Panc1 (cell line): ENCODE measurements around the gene CCDC39. TPM values are rescaled to one million over a fixed set of nuclear protein-coding genes. Genes with fewer than 3 reads are reported as not detected.

Experiments used
- ATAC-seq: fragments of 200-7000 bp; cut with Tn5 transposase; 2 replicates; pipeline ENCODE4 v1.9.1; 2020; ENCODE audit warnings: mild to moderate bottlenecking, moderate library complexity
- BruUV-seq: library from RNA; stranded (reverse); fragments of 400-500 nt; replicated peaks from 2 replicates; lab custom pipeline; 2021; lab: Mats Ljungman, UMichigan
- CTCF ChIA-PET: fragments of 300-600 bp; sonication (Branson Sonifier 250); formaldehyde crosslinking; loops from one replicate; lab custom pipeline; 2022; ENCODE audit warnings: antibody characterized with exemption; lab: Charles Lee
- POLR2A ChIA-PET: fragments of 300-600 bp; sonication (Branson Sonifier 250); formaldehyde crosslinking; loops from one replicate; lab custom pipeline; 2022; ENCODE audit warnings: antibody characterized with exemption; lab: Charles Lee
- DNase-seq: peaks from one replicate; pipeline ENCODE4 v3.0.0-alpha.2; 2010; ENCODE audit warnings: low read depth, low spot score
- H3K27ac ChIP-seq: 2 replicates; pipeline ENCODE4 v1.5.1; 2011; ENCODE audit warnings: mild to moderate bottlenecking, low read length, inconsistent platforms
- H3K27me3 ChIP-seq: fragments of 200-500 bp; sonication (Bioruptor generic); 2 replicates; pipeline ENCODE4 v1.6.0; 2014; ENCODE audit warnings: low read length, inconsistent platforms; ENCODE audit not compliant: control insufficient read depth, insufficient read depth
- H3K36me3 ChIP-seq: fragments of 200-500 bp; sonication (Bioruptor generic); 2 replicates; pipeline ENCODE4 v1.5.1; 2014; ENCODE audit warnings: inconsistent platforms, mild to moderate bottlenecking, low read length, moderate library complexity; ENCODE audit not compliant: control insufficient read depth, insufficient read depth
- H3K4me1 ChIP-seq: 2 replicates; pipeline ENCODE4 v1.5.1; 2011; ENCODE audit warnings: inconsistent platforms, mild to moderate bottlenecking, low read length, moderate library complexity; ENCODE audit not compliant: control insufficient read depth, insufficient read depth
- H3K4me3 ChIP-seq, 2 experiments: 2 replicates each; pipeline ENCODE4 v1.5.1; 2011 to 2012; ENCODE audit warnings: low read depth in 2 of 2, low read length in 2 of 2, mild to moderate bottlenecking in 2 of 2, inconsistent platforms in 1 of 2, moderate library complexity in 1 of 2
- H3K9me3 ChIP-seq: fragments of 200-500 bp; sonication (Bioruptor generic); 2 replicates; pipeline ENCODE4 v1.5.1; 2014; ENCODE audit warnings: low read depth, mild to moderate bottlenecking, inconsistent platforms, low read length, moderate library complexity; ENCODE audit not compliant: control insufficient read depth, insufficient read depth
- CTCF ChIP-seq: fragments of 450-650 bp; IDR thresholded peaks from 2 replicates; pipeline ENCODE4 v1.5.1; 2017; ENCODE audit warnings: mild to moderate bottlenecking
- POLR2AphosphoS5 ChIP-seq: IDR thresholded peaks from 2 replicates; pipeline ENCODE4 v1.6.1; 2012; ENCODE audit warnings: mild to moderate bottlenecking, low read depth, low read length, moderate library complexity
- REST ChIP-seq, 2 experiments: IDR thresholded peaks; 2 replicates each; pipeline ENCODE4 v1.6.1; 2011 to 2012; ENCODE audit warnings: low read depth in 2 of 2, control low read depth in 1 of 2, low read length in 1 of 2, mild to moderate bottlenecking in 1 of 2, moderate library complexity in 1 of 2; ENCODE audit not compliant: insufficient read depth in 1 of 2
- SIN3A ChIP-seq: IDR thresholded peaks from 2 replicates; pipeline ENCODE4 v1.6.1; 2012; ENCODE audit warnings: low read depth, mild to moderate bottlenecking, low read length, moderate library complexity, borderline replicate concordance; ENCODE audit not compliant: insufficient read depth
- TCF7L2 ChIP-seq: IDR thresholded peaks from 2 replicates; pipeline ENCODE4 v1.6.1; 2011; ENCODE audit warnings: mild to moderate bottlenecking, low read depth, low read length, inconsistent platforms
- in situ Hi-C: cut with HindIII; loops from 2 replicates; pipeline ENCODE4 v1.10.0; 2016; ENCODE audit warnings: low sequenced_read_pairs, low pct_unique_long_range_greater_than_20kb
- intact Hi-C: fragments of 100-400 bp; cut with micrococcal nuclease; formaldehyde crosslinking; loops from one replicate; pipeline ENCODE4 v1.10.0; 2022; ENCODE audit not compliant: unreplicated experiment
- total RNA-seq: library from RNA; stranded (reverse); gene quantifications from one replicate; pipeline ENCODE4 v1.2.1, GENCODE V29; 2021; ENCODE audit not compliant: unreplicated experiment

Gene CCDC39
- total RNA-seq, 1 experiment from 2014 or later, result not detected

GRCh38 chr3:180600473-180600872, 78.8 kb downstream of the CCDC39 start:
- H3K4me3 ChIP-seq, result no peak overlapping the region
- intact Hi-C loops (no loop called here), in situ Hi-C loops (no loop called here)
- H3K4me1 ChIP-seq, result peaks cover 9% of the 10 kb centered on the region; the same call in 1 of the 2 replicates
- TF ChIP-seq REST (IDR thresholded peaks at IDR 0.05; ENCODE audit: insufficient read depth in 1 of 2, low read depth in 2 of 2, low read length in 1 of 2) (no peak), TCF7L2 (no peak), CTCF (no peak), SIN3A (no peak), POLR2AphosphoS5 (no peak)
- no peak for DNase-seq
- no peak overlapping the region for H3K27ac ChIP-seq
- ChIA-PET POLR2A (no interaction called here), CTCF (no interaction called here)
- H3K36me3 ChIP-seq, result peaks cover 15% of the 10 kb centered on the region
- no peak for ATAC-seq
- H3K9me3 ChIP-seq, result no peaks in the 10 kb centered on the region
- BruUV-seq, result no TSS peak
- H3K27me3 ChIP-seq, result no peaks in the 10 kb centered on the region

- H3K4me3 ChIP-seq, result no peak overlapping the region
- H3K9me3 ChIP-seq, result no peaks in the 10 kb centered on the region
- no peak for ATAC-seq
- no peak overlapping the region for H3K27ac ChIP-seq
- ChIA-PET CTCF (interaction anchor here (0.6 kb wide), 1 partner anchor 846 kb away, joined by 3 read pairs; no protein-coding TSS in a partner anchor), POLR2A (no interaction called here)
- no peaks in the 10 kb centered on the region for H3K4me1 ChIP-seq
- no TSS peak for BruUV-seq
- TF ChIP-seq REST (IDR thresholded peaks at IDR 0.05; ENCODE audit: insufficient read depth in 1 of 2, low read depth in 2 of 2, low read length in 1 of 2) (no peak), SIN3A (no peak), POLR2AphosphoS5 (no peak), CTCF (no peak), TCF7L2 (no peak)
- in situ Hi-C loops (no loop called here), intact Hi-C loops (loop anchor here (1.0 to 2.0 kb wide), 2 partner anchors 667 to 783 kb away; no protein-coding TSS in a partner anchor)
- DNase-seq, result no peak
- H3K36me3 ChIP-seq, result no peaks in the 10 kb centered on the region
- H3K27me3 ChIP-seq, result no peaks in the 10 kb centered on the region
These were observed 83.7 kb downstream of the CCDC39 start for GRCh38 chr3:180595559-180595935.
